OCI-LY3 (cell line): ENCODE data around the gene COL20A1.
A peak's percentile ranks its signal among the peaks of the same experiment; 100 is the strongest.

Source experiments
- H2AFZ ChIP-seq: fragments of 200-600, 300-600 bp; shearing (Covaris generic); 2 replicates; pipeline ENCODE4 v1.6.0; 2014; ENCODE audit warnings: antibody characterized with exemption, low read depth, low read length
- H3K27ac ChIP-seq: fragments of 200-600, 300-600 bp; sonication (generic); 2 replicates; pipeline ENCODE4 v1.5.1; 2014; ENCODE audit warnings: mild to moderate bottlenecking, low read length, moderate library complexity, mixed read lengths
- H3K27me3 ChIP-seq: fragments of 200-600, 300-600 bp; sonication (generic); 2 replicates; pipeline ENCODE4 v1.6.1; 2014; ENCODE audit warnings: low read depth, low read length, mixed read lengths
- H3K36me3 ChIP-seq: fragments of 200-600, 300-600 bp; sonication (generic); replicated peaks from 2 replicates; pipeline ENCODE3; 2014; ENCODE audit warnings: low read depth, low read length, mixed read lengths
- H3K4me1 ChIP-seq: fragments of 300-600, 200-600 bp; sonication (generic); 2 replicates; pipeline ENCODE4 v1.6.1; 2014; ENCODE audit warnings: low read length, mixed read lengths
- H3K4me2 ChIP-seq: fragments of 200-600, 300-600 bp; sonication (generic); 2 replicates; pipeline ENCODE4 v1.6.1; 2014; ENCODE audit warnings: low read length, mixed read lengths
- H3K4me3 ChIP-seq: fragments of 300-600, 200-600 bp; sonication (generic); 2 replicates; pipeline ENCODE4 v1.5.1; 2014; ENCODE audit warnings: antibody characterized with exemption, mild to moderate bottlenecking, low read length, moderate library complexity
- H3K79me2 ChIP-seq: fragments of 300-600, 200-600 bp; shearing (Covaris generic); 2 replicates; pipeline ENCODE4 v1.6.1; 2014; ENCODE audit warnings: mild to moderate bottlenecking, low read length, mixed read lengths
- H3K9ac ChIP-seq: fragments of 300-600, 200-600 bp; shearing (Covaris generic); 2 replicates; pipeline ENCODE4 v1.6.0; 2014; ENCODE audit warnings: mild to moderate bottlenecking, low read length, moderate library complexity
- H3K9me3 ChIP-seq: fragments of 200-600, 300-600 bp; shearing (Covaris generic); 2 replicates; pipeline ENCODE4 v1.6.1; 2014; ENCODE audit warnings: low read length, mixed read lengths; ENCODE audit not compliant: insufficient read depth
- H4K20me1 ChIP-seq: fragments of 200-600, 300-600 bp; sonication (generic); 2 replicates; pipeline ENCODE4 v1.6.1; 2016; ENCODE audit warnings: low read length, mixed read lengths; ENCODE audit not compliant: insufficient read depth
- CTCF ChIP-seq: fragments of 200-600, 300-600 bp; sonication (generic); IDR thresholded peaks from 2 replicates; pipeline ENCODE4 v1.5.1; 2014; ENCODE audit warnings: antibody characterized with exemption, low read length, low read depth
- EZH2phosphoT487 ChIP-seq: fragments of 200-600 bp; shearing (Covaris generic); IDR thresholded peaks from 2 replicates; pipeline ENCODE4 v1.6.1; 2018; ENCODE audit warnings: antibody characterized with exemption, mixed run types, low read depth

Gene COL20A1

DNA sequence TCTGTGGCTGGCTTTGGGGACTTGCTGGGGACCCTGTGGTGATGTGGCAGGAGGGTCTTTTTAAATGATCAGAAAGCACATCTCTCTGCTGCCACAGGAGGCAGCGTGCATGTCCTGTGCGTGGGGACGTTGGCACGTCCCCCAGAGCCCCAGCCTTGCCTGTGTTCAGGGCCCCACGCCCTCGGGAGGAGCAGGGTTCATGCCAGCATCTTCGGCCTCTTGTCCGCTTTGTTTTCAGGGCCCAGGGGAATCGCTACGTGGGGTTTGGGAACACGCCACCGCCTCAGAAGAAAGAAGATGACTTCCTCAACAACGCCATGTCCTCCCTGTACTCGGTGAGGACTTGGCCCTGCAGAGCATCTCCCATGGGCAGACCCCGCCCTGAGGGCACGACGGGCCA lies 14.3 kb upstream of the COL20A1 start:
- no peak for TF ChIP-seq CTCF
- no peak for TF ChIP-seq EZH2phosphoT487
- Histone ChIP-seq H3K79me2 (peaks cover 40% of the 10 kb centered on the region), H3K36me3 (peaks cover 30% of the 10 kb centered on the region), H3K9ac (no peak overlapping the region), H3K27me3 (no peaks in the 10 kb centered on the region), H4K20me1 (peaks cover 33% of the 10 kb centered on the region), H3K4me1 (peaks cover 9% of the 10 kb centered on the region), H3K4me3 (no peak overlapping the region), H3K9me3 (no peaks in the 10 kb centered on the region), H3K4me2 (no peak overlapping the region), H2AFZ (no peak overlapping the region), H3K27ac (no peak overlapping the region)

DNA sequence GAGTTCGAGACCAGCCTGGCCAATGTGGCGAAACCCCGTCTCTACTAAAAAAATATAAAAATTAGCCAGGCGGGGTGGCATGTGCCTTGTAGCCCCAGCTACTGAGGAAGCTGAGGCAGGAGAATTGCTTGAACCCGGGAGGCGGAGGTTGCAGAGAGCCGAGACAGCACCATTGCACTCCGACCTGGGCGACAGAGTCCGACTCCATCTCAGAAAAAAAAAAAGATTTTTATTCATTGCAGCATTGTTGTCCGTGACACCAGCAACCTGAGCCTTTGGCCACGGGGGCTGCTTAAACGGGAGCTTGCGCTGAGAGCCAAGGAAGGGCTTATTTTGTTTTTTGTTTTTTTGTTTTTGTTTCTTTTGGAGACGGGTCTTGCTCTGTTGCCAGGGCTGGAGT lies 13.1 kb upstream of the COL20A1 start:
- H3K4me3 ChIP-seq, result no peak overlapping the region
- H3K36me3 ChIP-seq, result peaks cover 30% of the 10 kb centered on the region
- peaks cover 22% of the 10 kb centered on the region for H4K20me1 ChIP-seq
- no peaks in the 10 kb centered on the region for H3K27me3 ChIP-seq
- H3K4me1 ChIP-seq, result no peaks in the 10 kb centered on the region
- TF ChIP-seq CTCF (no peak), EZH2phosphoT487 (no peak)
- no peak overlapping the region for H2AFZ ChIP-seq
- no peak overlapping the region for H3K4me2 ChIP-seq
- no peak overlapping the region for H3K9ac ChIP-seq
- H3K9me3 ChIP-seq, result no peaks in the 10 kb centered on the region
- peaks cover 28% of the 10 kb centered on the region for H3K79me2 ChIP-seq
- H3K27ac ChIP-seq, result no peak overlapping the region

DNA sequence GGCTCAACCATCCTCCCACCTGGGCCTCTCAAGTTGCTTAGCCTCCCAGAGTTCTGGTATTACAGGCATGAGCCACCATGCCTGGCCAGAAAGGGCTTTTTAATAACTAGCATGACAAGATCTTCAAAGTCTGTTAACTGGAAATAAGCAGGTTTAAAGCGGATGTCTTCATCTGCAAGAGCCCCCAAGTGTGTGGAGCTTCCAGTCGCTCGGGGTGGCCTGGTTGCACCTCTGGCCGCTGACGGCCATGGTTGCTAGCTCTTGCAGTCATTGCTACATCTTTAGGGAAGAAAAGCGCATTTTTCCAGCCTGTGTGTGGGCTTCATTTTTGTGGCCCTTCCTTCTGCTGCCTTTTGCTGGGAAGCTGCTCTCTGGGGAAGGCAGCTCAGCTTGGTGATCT lies 12.6 kb upstream of the COL20A1 start:
- Histone ChIP-seq H3K4me1 (no peaks in the 10 kb centered on the region), H3K27ac (no peak overlapping the region), H3K79me2 (peaks cover 23% of the 10 kb centered on the region), H4K20me1 (peaks cover 18% of the 10 kb centered on the region), H3K36me3 (peaks cover 30% of the 10 kb centered on the region), H3K27me3 (no peaks in the 10 kb centered on the region), H3K4me2 (no peak overlapping the region), H2AFZ (no peak overlapping the region), H3K4me3 (no peak overlapping the region), H3K9ac (no peak overlapping the region), H3K9me3 (no peaks in the 10 kb centered on the region)
- no peak for TF ChIP-seq EZH2phosphoT487
- TF ChIP-seq CTCF, result no peak

DNA sequence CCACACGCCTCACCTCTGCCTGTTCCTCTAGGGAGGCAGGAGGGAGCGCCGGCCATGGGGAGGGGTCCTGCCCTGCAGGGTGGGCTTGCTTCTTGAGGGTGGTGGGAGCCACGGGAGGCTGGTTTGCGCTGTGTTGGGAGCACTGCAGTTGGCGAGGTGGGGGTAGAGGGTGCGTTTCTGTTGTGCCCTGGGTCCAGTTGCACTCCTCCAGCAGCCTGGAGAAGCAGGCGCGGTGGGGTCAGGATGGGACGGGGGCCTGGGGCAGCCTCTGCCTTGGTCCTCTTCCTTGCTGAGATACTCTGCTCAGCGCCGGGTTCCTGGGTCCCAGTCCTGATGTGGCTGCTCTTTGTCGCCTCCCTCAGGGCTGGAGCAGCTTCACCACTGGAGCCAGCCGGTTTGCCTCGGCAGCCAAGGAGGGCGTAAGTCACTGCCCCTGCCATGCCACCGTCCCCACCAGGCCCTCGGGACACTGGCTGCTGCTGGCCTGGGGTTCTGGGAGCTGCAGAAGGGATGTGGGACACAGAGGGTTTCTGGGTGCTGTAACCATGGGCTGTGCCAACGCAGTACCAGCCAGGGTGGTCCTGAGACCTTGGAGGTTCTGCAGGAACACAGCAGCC lies 11.9 kb upstream of the COL20A1 start:
- no peak overlapping the region for H3K9ac ChIP-seq
- peaks cover 17% of the 10 kb centered on the region for H3K79me2 ChIP-seq
- H3K4me2 ChIP-seq, result no peak overlapping the region

More for the DNA sequence above, 11.9 kb upstream of the COL20A1 start:
- H3K4me3 ChIP-seq, result no peak overlapping the region
- H4K20me1 ChIP-seq, result peaks cover 12% of the 10 kb centered on the region; the same call in 1 of the 2 replicates
- no peaks in the 10 kb centered on the region for H3K4me1 ChIP-seq
- H3K27me3 ChIP-seq, result no peaks in the 10 kb centered on the region
- no peak overlapping the region for H2AFZ ChIP-seq
- H3K9me3 ChIP-seq, result no peaks in the 10 kb centered on the region
- H3K36me3 ChIP-seq, result peaks cover 26% of the 10 kb centered on the region
- TF ChIP-seq CTCF (peak; percentile 34), EZH2phosphoT487 (no peak)
- no peak overlapping the region for H3K27ac ChIP-seq
